ENCODE data around the gene MRAS. TPM values are rescaled to one million over a fixed set of nuclear protein-coding genes. Genes with fewer than 3 reads are reported as not detected.

The MRAS gene
- total RNA-seq: 54.4 and 74.1 TPM in 2 replicates

GRCh38 chr3:138347960-138348753 lies at the start of gene MRAS:
MRAS (plus strand) TSS chr3:138348579; CDS start chr3:138372884, 24,305 bp downstream.

GRCh38 chr3:138329127-138329983 lies 19.0 kb upstream of the MRAS start, which contains the start of gene NME9:
NME9 (minus strand) TSS chr3:138329851; CDS start chr3:138329335, 516 bp downstream.

DNA sequence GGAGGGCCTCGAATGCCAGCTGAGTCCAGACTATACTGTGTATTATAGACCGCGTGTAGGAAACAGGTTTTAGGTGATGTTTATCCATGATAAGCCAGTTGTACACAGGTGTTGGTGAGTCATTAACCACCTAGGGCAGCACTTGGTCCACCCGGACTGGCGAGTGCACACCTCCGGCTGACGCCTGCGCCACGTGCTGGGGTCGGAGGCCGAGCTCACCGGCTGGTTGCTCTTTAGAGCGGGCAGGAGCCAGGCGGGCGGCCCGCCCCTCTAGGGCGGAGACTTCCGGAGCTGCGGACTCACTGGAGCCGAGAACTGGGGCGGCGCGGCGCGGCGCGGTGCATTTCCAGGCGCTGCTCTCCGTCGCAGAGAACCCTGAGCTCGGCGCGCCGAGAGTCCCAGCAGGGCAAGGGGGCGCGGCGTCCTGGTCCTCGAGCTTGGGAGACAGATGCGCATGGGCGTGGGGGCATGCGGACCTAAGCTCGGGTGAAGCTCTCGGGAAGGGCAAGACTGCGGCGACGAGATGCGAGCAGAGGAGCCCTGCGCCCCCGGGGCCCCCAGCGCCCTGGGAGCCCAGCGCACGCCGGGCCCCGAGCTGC lies 86.0 kb downstream of the MRAS start, which contains the start of gene ESYT3:
Gene ESYT3 (plus strand): TSS at position 341 of the 599 bp plus-strand sequence. CDS start 183 bp downstream, at position 524.

Other genes starting within 250 kb of the MRAS start
- gene DZIP1L, start 233.0 kb upstream of the MRAS start, total RNA-seq: 25.7 and 28.9 TPM in 2 replicates
- gene A4GNT, start 216.2 kb upstream of the MRAS start, total RNA-seq: not detected in 2 replicates
- 10.0 and 13.7 TPM in 2 replicates for gene DBR1, start 173.7 kb upstream of the MRAS start, total RNA-seq
- gene ARMC8, start 161.3 kb upstream of the MRAS start, total RNA-seq: 42.6 and 48.5 TPM in 2 replicates
- 0.07 TPM in 1 of 2 replicates, not detected in the other for gene NME9, start 18.7 kb upstream of the MRAS start, total RNA-seq
- 0.07 and 0.23 TPM in 2 replicates for gene ESYT3, start 86.0 kb downstream of the MRAS start, total RNA-seq
- 8.8 and 14.7 TPM in 2 replicates for gene CEP70, start 245.7 kb downstream of the MRAS start, total RNA-seq

Measured in smooth muscle cell of the pulmonary artery (primary cell).